ENCODE results near the gene SH3TC1.

DNA sequence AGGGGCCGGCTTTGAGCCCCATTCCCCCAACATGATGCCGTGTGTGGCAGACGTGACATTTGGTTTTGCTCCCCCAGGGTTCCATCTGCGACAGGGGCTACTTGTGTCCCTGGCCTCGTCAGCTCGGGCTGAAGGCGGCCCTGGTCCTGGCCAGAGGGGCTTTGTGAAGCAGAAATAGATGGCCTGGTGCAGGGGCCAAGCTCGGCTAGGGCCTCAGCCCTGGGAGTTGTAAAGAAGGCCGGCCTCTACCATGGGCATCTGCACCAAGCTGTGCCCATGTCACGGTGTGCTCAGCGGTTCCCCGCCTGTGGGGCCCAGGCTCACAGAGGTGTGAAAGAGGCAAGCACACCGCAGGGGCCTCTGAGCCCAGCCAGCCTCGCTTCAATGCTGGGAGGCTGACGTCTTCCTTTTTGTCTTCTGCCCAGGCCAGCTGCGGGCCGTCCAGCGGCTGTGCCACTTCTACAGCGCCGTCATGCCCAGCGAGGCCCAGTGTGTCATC lies 32.5 kb downstream of the SH3TC1 start:
- TF ChIP-seq, protein P1, sequence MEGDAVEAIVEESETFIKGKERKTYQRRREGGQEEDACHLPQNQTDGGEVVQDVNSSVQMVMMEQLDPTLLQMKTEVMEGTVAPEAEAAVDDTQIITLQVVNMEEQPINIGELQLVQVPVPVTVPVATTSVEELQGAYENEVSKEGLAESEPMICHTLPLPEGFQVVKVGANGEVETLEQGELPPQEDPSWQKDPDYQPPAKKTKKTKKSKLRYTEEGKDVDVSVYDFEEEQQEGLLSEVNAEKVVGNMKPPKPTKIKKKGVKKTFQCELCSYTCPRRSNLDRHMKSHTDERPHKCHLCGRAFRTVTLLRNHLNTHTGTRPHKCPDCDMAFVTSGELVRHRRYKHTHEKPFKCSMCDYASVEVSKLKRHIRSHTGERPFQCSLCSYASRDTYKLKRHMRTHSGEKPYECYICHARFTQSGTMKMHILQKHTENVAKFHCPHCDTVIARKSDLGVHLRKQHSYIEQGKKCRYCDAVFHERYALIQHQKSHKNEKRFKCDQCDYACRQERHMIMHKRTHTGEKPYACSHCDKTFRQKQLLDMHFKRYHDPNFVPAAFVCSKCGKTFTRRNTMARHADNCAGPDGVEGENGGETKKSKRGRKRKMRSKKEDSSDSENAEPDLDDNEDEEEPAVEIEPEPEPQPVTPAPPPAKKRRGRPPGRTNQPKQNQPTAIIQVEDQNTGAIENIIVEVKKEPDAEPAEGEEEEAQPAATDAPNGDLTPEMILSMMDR (IDR thresholded peaks at IDR 0.05), result no peak
- TF ChIP-seq EP300 (IDR thresholded peaks at IDR 0.05; ENCODE audit: low read depth), result no peak

Measured in transverse colon (tissue), 3 donors.